ACC112 (cell line): ENCODE results near the gene NRG3.

Experiments
- H2AFZ ChIP-seq: fragments of 200-600 bp; sonication (generic); one replicate; pipeline ENCODE4 v1.6.0; 2017; ENCODE audit warnings: antibody characterized with exemption, low read length; ENCODE audit not compliant: unreplicated experiment
- H3K27ac ChIP-seq: fragments of 200-600 bp; sonication (generic); 2 replicates; pipeline ENCODE4 v1.5.1; 2014; ENCODE audit warnings: low read depth, mild to moderate bottlenecking, antibody characterized with exemption, low read length, moderate library complexity
- H3K27me3 ChIP-seq: fragments of 200-600 bp; sonication (generic); 2 replicates; pipeline ENCODE4 v1.6.1; 2014; ENCODE audit warnings: mild to moderate bottlenecking, antibody characterized with exemption, low read length, moderate library complexity, mixed read lengths; ENCODE audit not compliant: insufficient read depth
- H3K36me3 ChIP-seq: fragments of 200-600 bp; sonication (generic); 2 replicates; pipeline ENCODE4 v1.6.1; 2016; ENCODE audit warnings: mild to moderate bottlenecking, antibody characterized with exemption, low read length, moderate library complexity, mixed read lengths; ENCODE audit not compliant: insufficient read depth
- H3K4me1 ChIP-seq: fragments of 200-600 bp; sonication (generic); one replicate; pipeline ENCODE4 v1.6.1; 2016; ENCODE audit warnings: low read length, mixed read lengths; ENCODE audit not compliant: insufficient read depth, unreplicated experiment, control insufficient read depth
- H3K4me3 ChIP-seq: fragments of 200-600 bp; sonication (generic); 2 replicates; pipeline ENCODE4 v1.5.1; 2014; ENCODE audit warnings: mild to moderate bottlenecking, low read depth, low read length
- H3K79me2 ChIP-seq: fragments of 200-600 bp; sonication (generic); one replicate; pipeline ENCODE4 v1.6.0; 2016; ENCODE audit warnings: low read length; ENCODE audit not compliant: control insufficient read depth, unreplicated experiment, insufficient read depth

Gene NRG3

DNA sequence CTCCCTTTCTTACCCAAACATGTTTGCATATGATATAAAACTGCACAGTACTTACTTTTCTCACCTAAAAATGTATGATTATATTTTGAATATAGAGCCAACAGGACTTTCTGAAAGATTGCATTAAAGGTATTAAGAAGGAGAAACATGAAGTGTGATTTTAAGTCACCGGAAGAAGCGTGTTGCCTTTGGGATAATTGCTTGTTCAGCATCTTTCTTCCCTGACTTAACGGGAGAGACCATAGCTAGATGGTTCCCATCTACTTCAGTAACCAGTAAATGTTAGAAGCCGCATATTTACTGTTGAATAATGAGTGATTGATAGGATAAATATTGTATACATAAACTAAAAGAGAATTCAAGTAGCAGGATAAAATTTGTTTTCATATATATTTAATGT, 197.1 kb downstream of the NRG3 start:
- Histone ChIP-seq H3K27me3 (no peaks in the 10 kb centered on the region), H3K4me3 (no peak overlapping the region), H2AFZ (no peak overlapping the region), H3K4me1 (no peaks in the 10 kb centered on the region), H3K27ac (no peak overlapping the region), H3K79me2 (no peaks in the 10 kb centered on the region), H3K36me3 (no peaks in the 10 kb centered on the region)

DNA sequence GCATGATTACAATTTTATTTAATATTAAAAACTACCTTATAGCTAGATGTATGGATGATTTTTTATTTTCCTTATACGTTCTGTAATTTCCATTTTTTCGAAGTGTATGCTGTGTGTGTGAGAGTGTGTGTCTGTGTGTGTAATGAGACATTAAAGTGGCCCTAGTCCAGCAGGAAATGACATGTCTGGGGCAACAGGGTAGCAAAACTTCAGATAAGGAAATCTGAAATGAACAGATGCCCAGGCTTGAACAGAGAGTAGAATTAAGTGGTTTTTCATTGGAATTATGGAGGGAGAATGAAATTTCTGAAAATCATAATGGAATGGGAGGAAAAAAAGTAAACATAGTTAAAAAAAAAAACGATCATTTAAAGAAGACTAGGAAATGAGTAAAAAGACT, 200.6 kb downstream of the NRG3 start:
- no peak overlapping the region for H2AFZ ChIP-seq
- no peaks in the 10 kb centered on the region for H3K27me3 ChIP-seq
- H3K27ac ChIP-seq: no peak overlapping the region
- H3K79me2 ChIP-seq: no peaks in the 10 kb centered on the region
- no peak overlapping the region for H3K4me3 ChIP-seq
- no peaks in the 10 kb centered on the region for H3K4me1 ChIP-seq
- H3K36me3 ChIP-seq: no peaks in the 10 kb centered on the region

DNA sequence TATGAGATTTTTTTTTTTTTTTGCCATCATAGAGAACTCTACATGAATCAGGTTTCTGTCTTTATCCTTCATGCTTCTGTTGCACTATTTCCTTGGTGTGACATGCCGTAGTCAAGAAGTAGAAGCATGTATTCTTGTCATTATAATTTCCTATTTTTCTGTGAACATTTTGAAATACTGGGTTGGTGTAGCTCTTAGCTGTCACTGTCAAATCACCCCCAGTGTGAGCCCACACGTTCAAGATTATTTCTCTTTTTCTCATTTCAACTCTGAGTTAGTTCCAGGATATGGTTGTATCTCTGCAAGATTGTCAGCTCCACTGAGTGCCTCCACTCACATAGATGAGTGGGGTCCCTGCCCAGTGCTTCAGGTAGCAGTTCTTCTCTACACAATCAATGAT, 209.5 kb downstream of the NRG3 start:
- H3K79me2 ChIP-seq: no peaks in the 10 kb centered on the region
- no peak overlapping the region for H3K27ac ChIP-seq
- no peaks in the 10 kb centered on the region for H3K36me3 ChIP-seq
- H3K4me3 ChIP-seq: no peak overlapping the region
- no peaks in the 10 kb centered on the region for H3K27me3 ChIP-seq
- no peak overlapping the region for H2AFZ ChIP-seq
- no peaks in the 10 kb centered on the region for H3K4me1 ChIP-seq

DNA sequence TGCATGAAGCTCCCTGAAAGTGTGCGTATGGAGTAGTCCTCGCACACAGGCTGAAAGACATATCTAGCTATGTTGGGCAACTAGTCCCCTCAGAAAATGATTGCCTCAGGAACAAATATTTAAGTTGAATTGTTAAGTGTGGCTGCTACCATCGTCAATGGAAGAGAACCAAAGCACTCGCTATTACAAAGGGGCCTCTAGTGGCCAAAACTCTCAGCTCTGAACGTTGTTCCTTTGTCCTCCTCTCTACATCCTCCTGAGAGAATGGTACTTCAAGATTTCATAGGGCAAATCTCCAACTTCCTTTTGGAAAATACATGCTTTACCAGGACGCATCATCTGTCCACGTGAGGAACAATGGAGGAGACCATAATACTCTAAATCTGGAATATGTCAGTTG, 209.9 kb downstream of the NRG3 start:
- Histone ChIP-seq H3K79me2 (no peaks in the 10 kb centered on the region), H3K27me3 (no peaks in the 10 kb centered on the region), H3K36me3 (no peaks in the 10 kb centered on the region), H3K27ac (no peak overlapping the region), H2AFZ (no peak overlapping the region), H3K4me1 (no peaks in the 10 kb centered on the region), H3K4me3 (no peak overlapping the region)

- Histone ChIP-seq H3K27me3 (no peaks in the 10 kb centered on the region), H3K79me2 (no peaks in the 10 kb centered on the region), H2AFZ (no peak overlapping the region), H3K4me1 (no peaks in the 10 kb centered on the region), H3K27ac (no peak overlapping the region), H3K4me3 (no peak overlapping the region), H3K36me3 (no peaks in the 10 kb centered on the region)
These were observed 214.3 kb downstream of the NRG3 start for GRCh38 chr10:82089327-82089726.

GRCh38 chr10:82091413-82091812, 216.4 kb downstream of the NRG3 start:
- Histone ChIP-seq H3K27me3 (no peaks in the 10 kb centered on the region), H2AFZ (no peak overlapping the region), H3K36me3 (no peaks in the 10 kb centered on the region), H3K27ac (no peak overlapping the region), H3K4me3 (no peak overlapping the region), H3K4me1 (no peaks in the 10 kb centered on the region), H3K79me2 (no peaks in the 10 kb centered on the region)

- H3K79me2 ChIP-seq: no peaks in the 10 kb centered on the region
- no peak overlapping the region for H2AFZ ChIP-seq
- H3K4me1 ChIP-seq: no peaks in the 10 kb centered on the region
- H3K4me3 ChIP-seq: no peak overlapping the region
- H3K27me3 ChIP-seq: no peaks in the 10 kb centered on the region
- no peaks in the 10 kb centered on the region for H3K36me3 ChIP-seq
- no peak overlapping the region for H3K27ac ChIP-seq
These were observed 217.1 kb downstream of the NRG3 start for GRCh38 chr10:82092111-82092510.

DNA sequence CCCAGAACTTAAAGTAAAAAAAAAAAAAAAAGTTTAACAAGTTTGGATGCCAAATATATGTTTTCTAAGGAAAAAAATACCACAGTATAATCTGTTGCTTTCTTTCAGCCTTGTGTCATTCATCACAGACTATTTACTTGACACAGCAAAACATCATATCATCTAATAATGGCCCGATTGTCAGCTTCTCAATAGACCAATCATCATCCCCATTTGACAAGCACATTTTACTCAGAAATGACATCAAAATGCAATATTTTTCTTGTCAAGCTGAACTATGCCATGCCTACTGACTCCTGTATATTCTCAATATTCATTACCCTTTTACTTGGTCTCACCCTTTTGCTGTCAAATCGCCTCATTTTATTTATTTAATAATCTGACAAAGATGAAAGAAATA, 249.7 kb downstream of the NRG3 start:
- Histone ChIP-seq H3K4me1 (no peaks in the 10 kb centered on the region), H2AFZ (no peak overlapping the region), H3K27ac (no peak overlapping the region), H3K79me2 (no peaks in the 10 kb centered on the region), H3K4me3 (no peak overlapping the region), H3K36me3 (no peaks in the 10 kb centered on the region), H3K27me3 (no peaks in the 10 kb centered on the region)

DNA sequence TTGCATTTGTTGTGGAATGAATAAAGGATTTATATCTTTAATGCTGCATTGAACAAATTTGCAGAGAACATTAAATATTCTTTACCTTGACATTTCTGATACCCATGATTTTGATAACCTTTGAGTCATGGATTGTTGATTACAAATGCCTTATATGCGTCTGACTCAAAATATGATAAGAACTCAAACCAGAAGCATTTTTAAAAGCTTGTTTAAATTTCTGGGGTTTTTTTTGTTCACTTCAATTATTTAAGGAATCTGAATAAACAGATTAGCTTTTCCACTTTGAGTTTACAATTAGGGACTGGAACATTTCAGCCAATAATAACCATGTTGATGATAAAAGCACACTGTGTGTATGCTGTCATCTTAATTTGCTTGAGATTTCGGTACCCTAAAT, 253.5 kb downstream of the NRG3 start:
- Histone ChIP-seq H3K4me3 (no peak overlapping the region), H3K27ac (no peak overlapping the region), H3K36me3 (no peaks in the 10 kb centered on the region), H3K4me1 (no peaks in the 10 kb centered on the region), H3K79me2 (no peaks in the 10 kb centered on the region), H2AFZ (no peak overlapping the region), H3K27me3 (no peaks in the 10 kb centered on the region)

DNA sequence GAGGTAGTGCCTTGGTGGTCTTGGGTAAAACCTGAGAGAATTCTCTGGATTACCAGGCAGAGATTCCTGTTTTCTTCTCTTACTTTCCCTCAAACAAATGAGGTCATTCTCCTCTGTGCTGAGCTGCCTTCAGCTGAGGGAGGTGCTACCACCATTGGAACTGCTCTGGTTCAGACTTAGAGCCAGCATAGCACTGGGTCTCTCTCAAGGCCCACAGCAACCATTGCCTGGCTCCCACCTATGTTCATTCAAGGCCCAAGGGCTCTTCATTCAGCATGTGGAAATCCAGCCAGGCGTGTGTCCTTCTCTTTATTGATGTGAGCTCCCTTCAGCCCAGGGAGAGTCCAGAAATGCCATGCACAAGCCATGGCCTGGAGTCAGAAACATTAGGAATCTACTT, 261.1 kb downstream of the NRG3 start:
- Histone ChIP-seq H3K4me3 (no peak overlapping the region), H3K4me1 (no peaks in the 10 kb centered on the region), H3K36me3 (no peaks in the 10 kb centered on the region), H3K27me3 (no peaks in the 10 kb centered on the region), H3K79me2 (no peaks in the 10 kb centered on the region), H3K27ac (no peak overlapping the region), H2AFZ (no peak overlapping the region)

- Histone ChIP-seq H3K4me1 (no peaks in the 10 kb centered on the region), H3K79me2 (no peaks in the 10 kb centered on the region), H3K36me3 (no peaks in the 10 kb centered on the region), H3K27ac (no peak overlapping the region), H3K27me3 (no peaks in the 10 kb centered on the region), H3K4me3 (no peak overlapping the region), H2AFZ (no peak overlapping the region)
These were observed 269.2 kb downstream of the NRG3 start for GRCh38 chr10:82144153-82144552.

DNA sequence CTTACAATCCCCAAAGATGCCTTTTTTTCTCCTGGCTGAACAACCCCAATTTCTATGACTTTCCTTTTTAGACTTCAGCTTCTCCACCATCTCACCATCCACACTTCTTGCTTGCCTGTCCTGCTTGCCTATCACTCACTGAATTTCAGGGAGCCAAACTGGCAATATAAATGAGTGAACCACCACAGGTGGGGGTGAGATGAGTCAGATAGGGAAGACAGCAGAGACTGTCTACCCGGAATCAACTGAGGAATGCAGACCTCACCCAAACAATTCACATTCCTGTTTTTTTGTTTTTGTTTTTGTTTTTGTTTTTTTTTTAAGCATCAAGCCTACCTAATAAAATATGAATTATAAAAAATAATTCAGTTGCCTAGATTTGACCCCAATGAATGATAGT, 273.8 kb downstream of the NRG3 start:
- no peaks in the 10 kb centered on the region for H3K27me3 ChIP-seq
- H2AFZ ChIP-seq: no peak overlapping the region
- H3K27ac ChIP-seq: no peak overlapping the region
- no peaks in the 10 kb centered on the region for H3K79me2 ChIP-seq
- no peaks in the 10 kb centered on the region for H3K4me1 ChIP-seq
- no peak overlapping the region for H3K4me3 ChIP-seq
- no peaks in the 10 kb centered on the region for H3K36me3 ChIP-seq
